ENCODE results near the gene LFNG.

The LFNG gene

GRCh38 chr7:2483494-2483893, 36.1 kb upstream of the LFNG start:
- TF ChIP-seq CTCF (IDR thresholded peaks at IDR 0.05; ENCODE audit: low read depth, low read length, missing control alignments): no peak
- H3K4me3 ChIP-seq (replicated peaks; ENCODE audit: low read depth, low read length): no peak overlapping the region
- no peak for DNase-seq (ENCODE audit: extremely low read depth, low read depth)

- no peak for DNase-seq (ENCODE audit: extremely low read depth, low read depth)
These were observed 34.7 kb upstream of the LFNG start for GRCh38 chr7:2484868-2485267.

GRCh38 chr7:2487586-2488271, 31.8 kb upstream of the LFNG start:
- TF ChIP-seq CTCF (IDR thresholded peaks at IDR 0.05; ENCODE audit: low read depth, low read length, missing control alignments): no peak
- DNase-seq (ENCODE audit: extremely low read depth, low read depth): no peak
- H3K4me3 ChIP-seq (replicated peaks; ENCODE audit: low read depth, low read length): no peak overlapping the region

More at GRCh38 chr7:2484868-2485267, 34.7 kb upstream of the LFNG start:
- no peak for TF ChIP-seq CTCF (IDR thresholded peaks at IDR 0.05; ENCODE audit: low read depth, low read length, missing control alignments)
- no peak overlapping the region for H3K4me3 ChIP-seq (replicated peaks; ENCODE audit: low read depth, low read length)

GRCh38 chr7:2488272-2488645, 31.3 kb upstream of the LFNG start:
- DNase-seq (ENCODE audit: extremely low read depth, low read depth): no peak
- H3K4me3 ChIP-seq (replicated peaks; ENCODE audit: low read depth, low read length): no peak overlapping the region
- no peak for TF ChIP-seq CTCF (IDR thresholded peaks at IDR 0.05; ENCODE audit: low read depth, low read length, missing control alignments)

- no peak for DNase-seq (ENCODE audit: extremely low read depth, low read depth)
- no peak overlapping the region for H3K4me3 ChIP-seq (replicated peaks; ENCODE audit: low read depth, low read length)
- TF ChIP-seq CTCF (IDR thresholded peaks at IDR 0.05; ENCODE audit: low read depth, low read length, missing control alignments): no peak
These were observed 30.9 kb upstream of the LFNG start for GRCh38 chr7:2488681-2489080.

- no peak for DNase-seq (ENCODE audit: extremely low read depth, low read depth)
- TF ChIP-seq CTCF (IDR thresholded peaks at IDR 0.05; ENCODE audit: low read depth, low read length, missing control alignments): no peak
- no peak overlapping the region for H3K4me3 ChIP-seq (replicated peaks; ENCODE audit: low read depth, low read length)
These were observed 29.4 kb upstream of the LFNG start for GRCh38 chr7:2490181-2490651.

GRCh38 chr7:2492038-2492437, 27.5 kb upstream of the LFNG start:
- no peak for TF ChIP-seq CTCF (IDR thresholded peaks at IDR 0.05; ENCODE audit: low read depth, low read length, missing control alignments)
- no peak overlapping the region for H3K4me3 ChIP-seq (replicated peaks; ENCODE audit: low read depth, low read length)
- no peak for DNase-seq (ENCODE audit: extremely low read depth, low read depth)

All from HFF-Myc (cell line).